Dendritic cell treated with granulocyte-macrophage colony-stimulating factor and Interleukin-4, amounts not matched to agents 40 ng/mL and 50 ng/mL, for 4 days (primary cell): ENCODE measurements around the gene C3.
"Not testable (repeated sequence)": the region's sequence is repeated elsewhere in the genome, so short reads cannot be mapped to it uniquely, and the experiment has no call there.

ENCODE experiments used
- H3K27ac Mint-ChIP-seq: one replicate; pipeline ENCODE4 v1.8.0; 2022; ENCODE audit warnings: mild to moderate bottlenecking, mixed read lengths
- H3K27me3 Mint-ChIP-seq: one replicate; pipeline ENCODE4 v1.8.0; 2022; ENCODE audit warnings: mild to moderate bottlenecking, mixed read lengths
- H3K36me3 Mint-ChIP-seq: one replicate; pipeline ENCODE4 v1.8.0; 2022; ENCODE audit warnings: low read depth, mixed read lengths
- H3K4me1 Mint-ChIP-seq: one replicate; pipeline ENCODE4 v1.8.0; 2022; ENCODE audit warnings: low read depth, mixed read lengths
- H3K4me3 Mint-ChIP-seq: one replicate; pipeline ENCODE4 v1.8.0; 2022; ENCODE audit warnings: mild to moderate bottlenecking, moderate library complexity, mixed read lengths
- H3K9me3 Mint-ChIP-seq: one replicate; pipeline ENCODE4 v1.8.0; 2022; ENCODE audit warnings: mixed read lengths
- intact Hi-C: fragments of 100-400 bp; cut with micrococcal nuclease; formaldehyde crosslinking; loops from one replicate; pipeline ENCODE4 v1.15.0; 2022

The C3 gene

DNA sequence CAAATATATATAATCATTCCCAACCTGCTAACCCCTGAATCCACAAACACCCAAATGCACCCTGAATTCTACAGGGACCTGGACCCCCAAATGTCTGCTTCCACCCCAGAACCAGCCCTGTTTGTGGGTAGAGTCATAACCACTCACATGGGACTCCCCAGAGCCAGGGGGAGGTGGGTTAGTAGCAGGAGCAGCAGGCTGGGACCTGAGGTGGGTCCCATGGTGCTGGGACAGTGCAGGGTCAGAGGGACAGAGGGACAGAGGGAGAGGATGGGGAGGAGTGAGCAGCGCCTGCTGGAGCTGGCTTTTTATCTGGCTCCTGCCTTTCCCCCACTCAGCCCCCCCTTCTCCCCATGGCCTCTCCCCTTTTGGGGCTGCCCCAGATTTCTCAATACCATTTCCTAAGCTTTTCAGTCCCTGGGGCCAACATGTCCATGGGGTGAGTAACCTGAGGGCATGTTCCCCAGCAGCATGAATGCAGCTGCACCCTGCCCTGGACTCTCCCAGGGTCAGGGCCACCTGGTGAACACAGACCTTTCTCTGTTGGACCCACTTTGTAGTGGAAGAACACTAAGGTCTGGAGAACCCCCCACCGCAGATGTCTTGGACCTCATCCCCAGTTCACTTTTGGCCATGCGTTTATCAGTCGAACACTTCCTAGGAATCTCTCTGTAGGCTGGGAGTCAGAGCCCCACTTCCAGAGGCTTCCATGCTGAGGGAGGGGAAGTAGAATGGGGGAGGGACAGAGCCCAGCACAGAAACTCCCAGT is at the start of gene C3:
Gene C3, minus strand, starts transcription at position 282 of the 769 bp plus-strand sequence. Its CDS starts 61 bp downstream, at position 221.
- Mint-ChIP-seq H3K9me3 (no peaks in the 10 kb centered on the region), H3K4me3 (no peak within 1 kb of the TSS), H3K4me1 (peaks cover 63% of the 10 kb centered on the region), H3K27me3 (peaks cover 23% of the 10 kb centered on the region), H3K27ac (peak within 1 kb of the TSS; percentile 36), H3K36me3 (no peaks in the 10 kb centered on the region)
- intact Hi-C loops: loop anchor here (10.0 kb wide), 1 partner anchor 46 kb away; the partner anchor contains the start of gene TNFSF14

DNA sequence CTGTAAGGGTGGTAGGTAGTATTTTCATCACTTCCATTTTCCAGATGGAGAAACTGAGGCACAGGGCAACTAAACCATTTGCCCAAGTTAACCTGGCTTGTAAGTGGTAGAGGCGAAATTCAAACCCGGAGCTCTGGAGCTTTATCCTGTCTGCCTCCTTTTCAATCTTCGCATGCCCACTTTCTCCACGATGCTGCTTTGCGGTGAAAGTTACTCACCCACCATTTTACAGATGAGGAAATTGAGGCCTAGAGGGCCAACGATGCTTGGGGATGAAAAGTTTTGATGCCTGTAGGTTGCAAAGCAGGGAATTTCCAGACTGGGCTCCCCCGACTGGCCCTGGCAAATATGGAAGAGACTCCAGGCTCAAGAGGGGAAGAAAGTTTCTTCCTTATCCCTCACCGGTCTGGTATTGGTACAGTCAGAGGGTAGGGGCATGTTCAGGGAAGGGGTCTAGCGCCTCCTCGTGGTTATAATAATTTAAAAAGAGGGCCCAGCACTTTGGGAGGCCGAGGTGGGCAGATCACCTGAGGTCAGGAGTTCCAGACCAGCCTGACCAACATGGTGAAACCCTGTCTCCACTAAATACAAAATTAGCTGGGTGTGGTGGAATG is 48.7 kb upstream of the C3 start:
- H3K36me3 Mint-ChIP-seq: peaks cover 12% of the 10 kb centered on the region
- H3K4me1 Mint-ChIP-seq: peaks cover 55% of the 10 kb centered on the region
- intact Hi-C loops: no loop called here
- H3K27me3 Mint-ChIP-seq: peaks cover 19% of the 10 kb centered on the region
- H3K9me3 Mint-ChIP-seq: no peaks in the 10 kb centered on the region
- H3K27ac Mint-ChIP-seq: no peak overlapping the region
- no peak overlapping the region for H3K4me3 Mint-ChIP-seq

DNA sequence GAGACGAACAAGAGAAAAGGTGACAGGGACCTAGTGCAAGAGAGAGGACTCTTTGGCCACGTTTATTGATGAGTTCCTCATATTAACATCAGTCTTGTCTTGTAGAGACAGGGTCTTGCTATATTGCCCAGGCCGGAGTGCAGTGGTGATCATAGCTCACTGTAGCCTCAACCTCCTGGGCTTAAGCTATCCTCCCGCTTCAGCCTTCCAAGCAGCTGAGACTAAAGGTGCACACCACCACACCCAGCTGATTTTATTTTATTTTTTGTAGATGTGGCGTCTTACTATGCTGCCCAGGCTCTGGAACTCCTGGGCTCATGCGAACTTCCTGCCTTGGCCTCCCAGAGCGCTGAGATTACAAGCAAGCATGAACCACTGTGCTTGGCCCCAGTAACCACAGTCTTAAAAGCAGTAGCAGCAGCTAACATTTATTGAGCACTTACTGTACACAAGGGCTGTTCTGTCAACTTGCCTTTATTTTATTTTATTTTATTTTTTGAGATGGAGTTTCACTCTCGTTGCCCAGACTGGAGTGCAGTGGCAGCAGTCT is 47.9 kb upstream of the C3 start:
- Mint-ChIP-seq H3K27me3 (peaks cover 19% of the 10 kb centered on the region), H3K27ac (peak overlapping the region; percentile 82), H3K36me3 (peaks cover 9% of the 10 kb centered on the region), H3K9me3 (no peaks in the 10 kb centered on the region), H3K4me1 (peaks cover 48% of the 10 kb centered on the region), H3K4me3 (peak overlapping the region; percentile 91)
- intact Hi-C loops: no loop called here

DNA sequence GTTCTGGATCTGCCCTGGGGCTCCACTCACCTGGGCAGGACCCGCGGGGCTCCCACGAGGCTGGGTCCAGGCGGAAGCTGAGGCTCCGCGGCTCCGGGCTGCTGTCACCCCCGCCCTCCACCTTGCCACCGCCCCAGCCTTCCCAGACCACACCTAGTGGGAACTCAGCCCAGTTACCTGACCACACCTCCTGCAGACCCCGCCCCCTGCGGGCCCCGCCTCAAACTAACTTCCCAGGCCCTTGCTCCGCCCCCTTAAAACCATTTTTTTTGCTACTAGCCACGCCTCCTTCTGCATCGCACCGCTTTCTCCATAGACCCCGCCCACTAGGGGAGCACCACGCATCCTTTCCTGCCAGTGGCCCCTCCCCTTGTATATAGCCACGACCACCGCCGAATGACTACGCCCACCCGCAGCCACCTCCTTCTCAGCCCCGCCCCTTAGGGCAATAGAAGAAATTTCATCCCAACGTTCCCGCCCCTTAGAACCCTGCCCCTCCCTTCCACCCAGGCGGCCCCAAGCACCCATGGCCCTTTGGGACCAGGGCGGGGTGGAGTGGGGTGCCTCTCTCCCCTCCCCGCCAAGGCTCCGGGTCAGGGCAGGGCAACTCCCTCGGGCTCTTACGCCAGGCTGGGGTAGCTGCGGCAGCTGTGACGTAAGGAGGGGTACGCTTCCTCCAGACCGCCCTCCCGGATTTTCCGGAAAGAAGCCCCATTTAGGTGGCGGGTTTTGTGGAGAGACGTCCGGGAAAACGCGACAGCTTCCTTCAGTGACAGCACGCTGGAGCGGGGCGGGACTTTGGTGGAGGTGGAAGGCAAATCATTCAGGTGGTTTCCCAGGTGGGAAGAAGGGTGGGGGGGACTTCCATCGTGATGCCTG is 47.1 kb upstream of the C3 start, which contains the start of gene SH2D3A:
Gene SH2D3A, minus strand, starts transcription at position 79 of the 879 bp plus-strand sequence. CDS start 3,687 bp downstream, outside the sequence.
- Mint-ChIP-seq H3K27me3 (peaks cover 19% of the 10 kb centered on the region), H3K27ac (peak within 1 kb of the TSS; percentile 82), H3K36me3 (peaks cover 2% of the 10 kb centered on the region), H3K9me3 (no peaks in the 10 kb centered on the region), H3K4me1 (peaks cover 46% of the 10 kb centered on the region), H3K4me3 (peak within 1 kb of the TSS; percentile 91)
- intact Hi-C loops: no loop called here

DNA sequence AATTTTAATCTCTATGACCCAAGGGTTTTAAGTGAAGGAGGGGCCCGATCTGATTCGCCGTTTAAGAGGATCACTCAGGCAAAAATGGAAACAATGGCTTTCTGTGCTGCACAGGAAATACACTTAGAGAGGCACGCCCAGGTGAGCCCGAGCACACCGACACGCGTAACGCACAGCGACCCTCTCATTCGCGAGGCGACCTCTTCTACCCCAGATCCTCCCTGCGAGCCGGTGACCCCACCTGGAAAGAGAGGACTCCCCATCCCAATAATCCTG is 46.6 kb upstream of the C3 start:
- H3K36me3 Mint-ChIP-seq: no peaks in the 10 kb centered on the region
- H3K4me1 Mint-ChIP-seq: peaks cover 40% of the 10 kb centered on the region
- peak overlapping the region; percentile 91 for H3K4me3 Mint-ChIP-seq
- intact Hi-C loops: no loop called here
- no peak overlapping the region for H3K27ac Mint-ChIP-seq
- H3K9me3 Mint-ChIP-seq: no peaks in the 10 kb centered on the region
- H3K27me3 Mint-ChIP-seq: peaks cover 19% of the 10 kb centered on the region

DNA sequence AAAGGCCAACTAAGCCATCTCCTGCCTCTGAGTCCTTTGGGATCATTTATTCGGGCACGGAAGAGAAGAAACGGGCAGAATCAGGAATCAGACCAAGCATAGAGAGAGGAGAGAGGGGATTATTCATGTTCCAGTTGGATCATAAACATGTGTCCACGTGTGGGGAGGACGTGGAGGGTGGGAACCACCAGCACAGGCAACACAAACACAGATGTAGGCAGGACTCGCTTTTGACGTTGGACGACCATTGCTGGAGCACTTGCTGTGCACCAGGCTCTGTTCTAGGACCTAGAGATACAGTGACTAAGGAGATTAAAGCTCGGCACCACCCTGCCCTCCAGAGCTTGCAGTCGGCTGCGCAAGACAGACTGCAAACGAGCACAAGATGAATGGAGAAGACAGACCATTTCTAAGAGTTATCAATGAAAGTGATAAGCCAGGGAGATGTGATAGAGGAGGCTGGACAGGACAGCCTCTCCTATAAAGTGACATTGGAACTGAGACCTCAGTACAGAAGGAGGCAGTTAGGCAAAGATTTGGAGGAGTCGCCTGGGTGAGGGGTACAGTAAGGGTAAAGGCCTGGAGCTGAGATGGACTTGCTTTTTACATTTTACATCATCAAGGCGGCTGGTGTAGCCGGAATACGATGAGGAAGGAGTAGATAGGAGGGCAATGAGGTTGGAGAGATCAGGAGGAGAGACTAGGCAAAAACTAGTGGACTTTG is 46.1 kb upstream of the C3 start:
- no peaks in the 10 kb centered on the region for H3K9me3 Mint-ChIP-seq
- intact Hi-C loops: no loop called here
- peaks cover 35% of the 10 kb centered on the region for H3K4me1 Mint-ChIP-seq
- peaks cover 19% of the 10 kb centered on the region for H3K27me3 Mint-ChIP-seq
- no peaks in the 10 kb centered on the region for H3K36me3 Mint-ChIP-seq
- H3K27ac Mint-ChIP-seq: no peak overlapping the region
- H3K4me3 Mint-ChIP-seq: no peak overlapping the region

DNA sequence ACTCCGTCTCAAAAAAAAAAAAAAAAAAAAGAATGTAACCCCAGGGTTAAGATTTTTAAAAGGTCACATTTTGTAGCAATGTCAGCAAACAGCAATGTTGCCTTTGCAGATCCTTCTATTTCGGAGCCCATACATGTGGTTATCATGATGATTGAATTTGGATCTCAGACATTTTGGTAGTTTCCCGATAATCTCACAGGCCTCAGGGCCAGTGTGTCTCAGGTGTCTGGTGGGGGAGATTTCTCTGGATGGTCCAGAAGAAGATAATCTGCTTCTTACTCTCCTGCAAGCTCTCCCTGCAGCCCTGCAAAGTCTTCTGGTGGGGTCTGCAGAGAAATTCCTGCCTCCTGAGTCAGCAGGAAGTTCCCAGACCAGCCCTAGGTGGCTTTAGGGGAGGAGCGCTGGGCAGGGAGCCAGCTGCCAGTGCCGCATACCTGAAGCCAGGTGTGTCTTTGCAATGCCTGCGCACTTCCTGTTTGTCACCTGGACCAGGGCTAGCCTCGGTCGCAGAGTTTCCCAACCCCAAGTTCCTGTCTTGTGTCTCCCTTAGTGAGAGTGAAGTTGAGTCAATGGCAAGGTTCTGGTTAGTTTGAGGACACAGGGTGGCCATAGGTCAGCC is 45.4 kb upstream of the C3 start:
- Mint-ChIP-seq H3K27ac (no peak overlapping the region), H3K27me3 (peaks cover 19% of the 10 kb centered on the region), H3K4me3 (no peak overlapping the region), H3K36me3 (no peaks in the 10 kb centered on the region), H3K4me1 (peaks cover 32% of the 10 kb centered on the region), H3K9me3 (no peaks in the 10 kb centered on the region)
- intact Hi-C loops: no loop called here

DNA sequence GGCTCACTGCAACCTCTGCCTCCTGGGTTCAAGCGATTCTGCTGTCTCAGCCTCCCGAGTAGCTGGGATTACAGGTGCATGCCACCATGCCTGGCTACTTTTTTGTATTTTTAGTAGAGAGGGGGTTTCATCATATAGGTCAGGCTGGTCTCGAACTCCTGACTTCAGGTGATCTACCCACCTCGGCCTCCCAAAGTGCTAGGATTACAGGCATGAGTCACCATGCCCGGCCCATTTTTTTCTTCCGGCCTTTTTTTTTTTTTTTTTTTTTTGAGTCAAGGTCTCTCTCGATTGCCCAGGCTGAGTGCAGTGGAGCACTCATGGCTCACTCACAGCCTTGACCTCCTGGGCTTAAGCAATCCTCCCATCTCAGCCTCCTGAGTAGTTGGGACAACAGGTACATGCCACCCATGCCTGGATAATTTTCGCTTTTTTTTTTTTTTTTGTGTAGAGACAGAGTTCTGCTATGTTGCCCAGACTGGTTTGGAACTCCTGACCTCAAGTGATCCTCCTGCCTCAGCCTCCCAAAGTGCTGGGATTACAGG is 41.9 kb upstream of the C3 start:
- H3K27ac Mint-ChIP-seq, intact Hi-C loops, H3K4me3 Mint-ChIP-seq, H3K9me3 Mint-ChIP-seq, H3K36me3 Mint-ChIP-seq: not testable (repeated sequence)
- Mint-ChIP-seq H3K4me1 (peaks cover 18% of the 10 kb centered on the region), H3K27me3 (peaks cover 18% of the 10 kb centered on the region)

DNA sequence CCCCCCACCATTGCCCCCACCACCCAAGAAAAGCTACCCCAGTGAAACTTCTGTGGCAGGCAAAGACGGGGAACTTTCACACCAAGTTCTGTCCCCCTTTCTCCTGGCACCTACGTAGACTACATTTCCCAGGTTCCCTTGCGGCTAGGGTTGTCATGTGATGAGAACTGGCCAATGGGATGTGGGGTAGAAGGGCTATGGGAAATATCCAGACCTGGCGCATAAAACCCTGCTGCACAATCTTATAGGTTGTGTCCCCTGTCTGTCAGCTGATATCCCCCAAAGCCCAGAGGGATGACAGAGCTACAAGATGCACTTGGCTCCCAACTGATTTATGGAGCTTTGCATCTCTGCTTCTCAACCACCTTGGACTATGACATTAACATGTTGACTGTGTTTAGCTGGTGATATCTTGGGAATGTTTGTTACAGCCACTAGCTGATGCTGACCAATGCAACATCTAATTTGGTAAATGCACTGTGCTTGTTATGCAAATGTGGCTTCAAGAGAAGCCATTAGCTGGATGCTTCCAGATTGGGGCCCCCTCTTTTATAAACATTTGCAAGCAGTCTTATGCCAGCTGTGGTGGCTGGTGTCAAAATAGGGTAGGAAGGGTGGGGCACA is 40.7 kb upstream of the C3 start:
- H3K4me3 Mint-ChIP-seq: no peak overlapping the region
- H3K27ac Mint-ChIP-seq: no peak overlapping the region
- H3K36me3 Mint-ChIP-seq: no peaks in the 10 kb centered on the region
- peaks cover 14% of the 10 kb centered on the region for H3K27me3 Mint-ChIP-seq
- peaks cover 8% of the 10 kb centered on the region for H3K4me1 Mint-ChIP-seq
- intact Hi-C loops: no loop called here
- H3K9me3 Mint-ChIP-seq: no peaks in the 10 kb centered on the region

DNA sequence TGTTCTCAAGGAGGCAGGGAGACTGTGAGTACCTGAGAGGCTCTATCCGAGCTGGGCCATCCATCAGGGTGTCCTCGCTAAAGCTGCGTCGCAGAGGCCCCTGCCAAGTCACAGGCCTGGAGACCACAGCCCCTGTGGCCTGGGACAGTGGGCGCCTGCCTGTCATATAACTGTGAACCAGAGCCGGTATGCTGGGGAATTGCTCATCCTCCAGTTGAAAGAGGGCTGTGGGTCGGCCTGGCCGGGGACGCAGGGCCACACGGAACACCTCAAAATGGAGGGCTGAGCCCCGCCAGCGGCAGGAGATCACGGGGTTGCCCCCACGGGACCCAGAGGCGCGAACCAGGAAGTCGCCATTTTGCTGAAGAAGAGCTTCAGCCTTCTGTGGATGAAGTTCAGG is 40.2 kb upstream of the C3 start:
- intact Hi-C loops: no loop called here
- no peaks in the 10 kb centered on the region for H3K36me3 Mint-ChIP-seq
- no peaks in the 10 kb centered on the region for H3K9me3 Mint-ChIP-seq
- no peak overlapping the region for H3K4me3 Mint-ChIP-seq
- H3K27me3 Mint-ChIP-seq: peaks cover 10% of the 10 kb centered on the region
- peaks cover 5% of the 10 kb centered on the region for H3K4me1 Mint-ChIP-seq
- H3K27ac Mint-ChIP-seq: no peak overlapping the region

DNA sequence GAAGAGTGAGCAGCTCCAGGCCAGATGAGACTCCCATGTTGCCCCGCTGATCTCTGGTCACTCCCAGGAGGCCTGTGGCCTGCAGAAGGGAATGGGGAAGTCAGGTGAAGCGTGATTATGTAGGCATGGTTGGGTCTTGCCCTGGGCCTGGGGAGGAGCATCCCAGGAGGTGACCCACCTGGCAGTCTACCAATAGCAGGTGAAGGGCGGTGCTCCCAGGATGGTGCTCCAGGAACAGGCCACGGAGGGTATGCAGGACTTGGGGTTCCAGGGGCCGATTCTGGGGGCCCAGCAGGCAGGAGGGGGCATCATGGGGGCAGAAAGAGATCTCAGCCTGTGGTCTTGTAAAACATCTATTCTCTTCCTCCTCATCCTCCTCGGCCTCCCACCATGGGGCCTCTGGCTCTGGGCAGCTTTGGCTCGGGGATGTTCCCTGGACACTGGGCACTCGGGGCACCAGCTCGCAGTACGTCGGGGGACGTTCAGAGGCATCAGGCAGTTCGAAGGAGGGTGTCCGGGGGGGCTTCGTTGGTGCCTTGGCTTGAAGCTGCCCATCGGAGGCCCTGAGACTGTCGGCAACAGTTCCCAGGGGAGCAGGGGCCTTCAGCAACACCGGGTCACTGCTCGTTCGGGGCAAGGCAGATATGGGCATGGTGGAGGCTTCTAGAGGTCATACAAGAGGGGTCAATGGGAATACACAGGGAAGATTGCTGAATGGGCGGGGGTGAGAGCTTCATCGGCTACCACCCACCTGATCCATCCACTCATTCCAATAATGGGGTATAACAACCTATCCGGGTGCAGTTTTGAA is 34.4 kb upstream of the C3 start:
- intact Hi-C loops: no loop called here
- no peak overlapping the region for H3K4me3 Mint-ChIP-seq
- no peaks in the 10 kb centered on the region for H3K9me3 Mint-ChIP-seq
- peaks cover 28% of the 10 kb centered on the region for H3K4me1 Mint-ChIP-seq
- no peak overlapping the region for H3K27ac Mint-ChIP-seq
- peaks cover 22% of the 10 kb centered on the region for H3K27me3 Mint-ChIP-seq
- H3K36me3 Mint-ChIP-seq: peaks cover 31% of the 10 kb centered on the region

DNA sequence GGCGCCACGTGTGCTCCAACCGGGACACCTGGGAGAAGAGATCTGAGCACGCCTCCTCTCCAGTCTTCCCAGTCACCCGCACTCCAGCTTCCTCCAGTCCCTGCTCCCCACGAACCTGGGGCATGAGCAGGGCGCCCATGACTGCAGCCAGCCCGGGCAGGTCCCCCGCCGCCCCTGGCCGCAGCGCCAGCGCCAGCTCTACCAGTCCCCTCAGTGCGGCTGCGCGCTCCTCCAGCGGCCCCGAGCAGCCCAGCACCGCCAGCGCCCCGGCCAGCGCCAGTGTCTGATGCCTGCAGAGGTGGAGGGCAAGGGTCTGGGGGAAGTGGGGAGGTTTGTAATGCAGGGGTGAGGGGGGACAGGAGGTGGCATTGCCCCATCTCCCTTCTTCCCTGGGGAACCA is 33.7 kb upstream of the C3 start:
- no peak overlapping the region for H3K27ac Mint-ChIP-seq

More for the DNA sequence above, 33.7 kb upstream of the C3 start:
- Mint-ChIP-seq H3K9me3 (no peaks in the 10 kb centered on the region), H3K4me3 (peak overlapping the region; percentile 89), H3K27me3 (peaks cover 22% of the 10 kb centered on the region), H3K36me3 (peaks cover 38% of the 10 kb centered on the region), H3K4me1 (peaks cover 28% of the 10 kb centered on the region)
- intact Hi-C loops: no loop called here
